SU-DHL-6 (cell line): ENCODE results near the gene PRDM13.
"Not testable (repeated sequence)": the region's sequence is repeated elsewhere in the genome, so short reads cannot be mapped to it uniquely, and the experiment has no call there.

ENCODE experiments used
- H2AFZ ChIP-seq: fragments of 200-600 bp; sonication (generic); 2 replicates; pipeline ENCODE4 v1.6.1; 2014; ENCODE audit warnings: low read depth, mild to moderate bottlenecking, moderate library complexity, mixed read lengths, antibody characterized with exemption, low read length; ENCODE audit not compliant: severe bottlenecking
- H3F3A ChIP-seq: fragments of 200-600 bp; shearing (Covaris generic); 2 replicates; pipeline ENCODE4 v1.6.0; 2016; ENCODE audit warnings: antibody characterized with exemption, mild to moderate bottlenecking; ENCODE audit not compliant: insufficient read depth
- H3K27ac ChIP-seq: fragments of 200-600 bp; sonication (generic); 2 replicates; pipeline ENCODE4 v1.5.1; 2016; ENCODE audit warnings: low read depth, mild to moderate bottlenecking, low read length, moderate library complexity, mixed read lengths
- H3K27me3 ChIP-seq: fragments of 200-600 bp; sonication (generic), shearing (Covaris generic); 2 replicates; pipeline ENCODE4 v1.6.0; 2014; ENCODE audit warnings: mild to moderate bottlenecking, low read length
- H3K36me3 ChIP-seq: fragments of 200-600 bp; sonication (generic); 2 replicates; pipeline ENCODE4 v1.6.1; 2014; ENCODE audit warnings: mild to moderate bottlenecking, low read length, mixed read lengths
- H3K4me2 ChIP-seq: fragments of 300-600, 200-600 bp; shearing (Covaris generic), sonication (generic); 2 replicates; pipeline ENCODE4 v1.6.0; 2014; ENCODE audit warnings: low read length, low read depth, mild to moderate bottlenecking; ENCODE audit not compliant: poor library complexity, severe bottlenecking
- H3K4me3 ChIP-seq: fragments of 200-600 bp; sonication (generic); 2 replicates; pipeline ENCODE4 v1.5.1; 2014; ENCODE audit warnings: antibody characterized with exemption, low read length, mild to moderate bottlenecking, mixed read lengths; ENCODE audit not compliant: insufficient read depth, poor library complexity, severe bottlenecking
- H3K79me2 ChIP-seq: fragments of 200-600 bp; sonication (generic); 2 replicates; pipeline ENCODE4 v1.6.1; 2014; ENCODE audit warnings: mild to moderate bottlenecking, low read length, moderate library complexity; ENCODE audit not compliant: insufficient read depth
- H3K9ac ChIP-seq: fragments of 200-600 bp; sonication (generic); 2 replicates; pipeline ENCODE4 v1.7.0; 2014; ENCODE audit warnings: mild to moderate bottlenecking, low read length
- H3K9me2 ChIP-seq: fragments of 200-600 bp; sonication (generic); replicated peaks from 2 replicates; pipeline ENCODE4 v1.6.1; 2014; ENCODE audit warnings: low read length; ENCODE audit not compliant: insufficient read depth
- H3K9me3 ChIP-seq: fragments of 200-600 bp; sonication (generic); 2 replicates; pipeline ENCODE4 v1.6.1; 2014; ENCODE audit warnings: low read length, mixed read lengths; ENCODE audit not compliant: insufficient read depth
- H4K20me1 ChIP-seq: fragments of 200-600 bp; sonication (generic); 2 replicates; pipeline ENCODE4 v1.6.1; 2014; ENCODE audit warnings: low read depth, mild to moderate bottlenecking, antibody characterized with exemption, low read length, moderate library complexity, mixed read lengths
- EZH2phosphoT487 ChIP-seq: fragments of 200-600 bp; sonication (generic), shearing (Covaris generic); conservative IDR thresholded peaks from 2 replicates; pipeline ENCODE4 v1.6.1; 2018; ENCODE audit warnings: mild to moderate bottlenecking, antibody characterized with exemption, low read length, moderate library complexity, mixed read lengths
- TF ChIP-seq, protein P1 (sequence below): fragments of 200-600 bp; sonication (generic); IDR thresholded peaks from one replicate; pipeline ENCODE4 v1.5.1; 2017; ENCODE audit warnings: antibody characterized with exemption, mild to moderate bottlenecking, low read length, moderate library complexity; ENCODE audit not compliant: insufficient read depth, poor library complexity, severe bottlenecking

PRDM13 gene

DNA sequence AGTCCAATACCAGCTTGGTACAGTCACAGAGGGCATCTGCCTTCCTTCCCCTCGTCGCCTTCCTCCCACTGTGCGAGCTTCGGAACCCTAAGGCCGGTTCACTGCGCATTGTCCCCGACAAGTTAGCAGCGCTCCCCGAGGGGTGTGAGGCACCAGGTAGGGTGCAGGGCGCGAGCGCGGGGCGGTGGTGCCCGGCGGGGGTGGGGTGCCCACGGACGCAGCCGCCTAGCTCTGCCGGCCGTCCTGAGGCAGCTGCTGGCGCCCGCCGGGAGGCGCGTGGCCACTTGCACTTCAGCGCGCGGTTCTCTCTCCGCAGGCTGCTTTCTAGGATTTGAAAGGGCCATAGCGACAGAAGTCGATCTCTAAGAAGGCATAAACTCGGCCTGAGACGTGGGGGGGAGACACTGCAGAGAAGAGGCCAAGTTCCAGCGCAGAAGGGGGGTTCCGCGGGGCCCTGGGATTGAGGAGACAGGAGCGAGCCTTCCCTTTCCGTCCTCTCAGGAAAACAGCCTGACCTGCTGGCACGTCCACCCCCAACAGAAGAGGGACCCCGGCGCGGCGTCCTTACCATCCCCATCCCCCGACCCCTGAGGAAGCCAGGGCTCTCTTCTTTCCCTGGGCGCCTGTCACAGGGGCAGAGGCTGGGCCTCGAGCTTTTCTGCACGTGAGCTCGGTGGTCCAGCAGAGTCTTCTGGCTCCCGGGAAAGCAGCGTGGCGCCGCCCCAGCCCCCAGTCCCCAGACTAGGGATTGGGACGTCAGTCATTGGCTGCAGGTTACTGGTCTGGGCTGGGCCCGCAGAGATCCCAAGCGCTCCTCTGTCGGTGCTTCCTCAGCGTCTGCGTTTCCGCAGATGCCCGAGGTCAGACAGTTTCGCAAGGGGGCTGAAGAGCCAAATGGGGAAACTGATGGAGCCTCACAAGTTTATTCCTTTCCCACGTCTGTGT is 15.6 kb upstream of the PRDM13 start:
- H3K36me3 ChIP-seq: no peaks in the 10 kb centered on the region
- H3K27ac ChIP-seq: no peak overlapping the region
- H2AFZ ChIP-seq: no peak overlapping the region
- no peaks in the 10 kb centered on the region for H4K20me1 ChIP-seq
- no peak overlapping the region for H3K9ac ChIP-seq
- H3K79me2 ChIP-seq: no peaks in the 10 kb centered on the region
- H3K9me3 ChIP-seq: no peaks in the 10 kb centered on the region
- no peaks in the 10 kb centered on the region for H3F3A ChIP-seq
- H3K4me2 ChIP-seq: no peak overlapping the region
- no peaks in the 10 kb centered on the region for H3K27me3 ChIP-seq
- no peak overlapping the region for H3K4me3 ChIP-seq
- H3K9me2 ChIP-seq: no peaks in the 10 kb centered on the region
- TF ChIP-seq, protein P1, sequence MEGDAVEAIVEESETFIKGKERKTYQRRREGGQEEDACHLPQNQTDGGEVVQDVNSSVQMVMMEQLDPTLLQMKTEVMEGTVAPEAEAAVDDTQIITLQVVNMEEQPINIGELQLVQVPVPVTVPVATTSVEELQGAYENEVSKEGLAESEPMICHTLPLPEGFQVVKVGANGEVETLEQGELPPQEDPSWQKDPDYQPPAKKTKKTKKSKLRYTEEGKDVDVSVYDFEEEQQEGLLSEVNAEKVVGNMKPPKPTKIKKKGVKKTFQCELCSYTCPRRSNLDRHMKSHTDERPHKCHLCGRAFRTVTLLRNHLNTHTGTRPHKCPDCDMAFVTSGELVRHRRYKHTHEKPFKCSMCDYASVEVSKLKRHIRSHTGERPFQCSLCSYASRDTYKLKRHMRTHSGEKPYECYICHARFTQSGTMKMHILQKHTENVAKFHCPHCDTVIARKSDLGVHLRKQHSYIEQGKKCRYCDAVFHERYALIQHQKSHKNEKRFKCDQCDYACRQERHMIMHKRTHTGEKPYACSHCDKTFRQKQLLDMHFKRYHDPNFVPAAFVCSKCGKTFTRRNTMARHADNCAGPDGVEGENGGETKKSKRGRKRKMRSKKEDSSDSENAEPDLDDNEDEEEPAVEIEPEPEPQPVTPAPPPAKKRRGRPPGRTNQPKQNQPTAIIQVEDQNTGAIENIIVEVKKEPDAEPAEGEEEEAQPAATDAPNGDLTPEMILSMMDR: no peak
- no peak for TF ChIP-seq EZH2phosphoT487

DNA sequence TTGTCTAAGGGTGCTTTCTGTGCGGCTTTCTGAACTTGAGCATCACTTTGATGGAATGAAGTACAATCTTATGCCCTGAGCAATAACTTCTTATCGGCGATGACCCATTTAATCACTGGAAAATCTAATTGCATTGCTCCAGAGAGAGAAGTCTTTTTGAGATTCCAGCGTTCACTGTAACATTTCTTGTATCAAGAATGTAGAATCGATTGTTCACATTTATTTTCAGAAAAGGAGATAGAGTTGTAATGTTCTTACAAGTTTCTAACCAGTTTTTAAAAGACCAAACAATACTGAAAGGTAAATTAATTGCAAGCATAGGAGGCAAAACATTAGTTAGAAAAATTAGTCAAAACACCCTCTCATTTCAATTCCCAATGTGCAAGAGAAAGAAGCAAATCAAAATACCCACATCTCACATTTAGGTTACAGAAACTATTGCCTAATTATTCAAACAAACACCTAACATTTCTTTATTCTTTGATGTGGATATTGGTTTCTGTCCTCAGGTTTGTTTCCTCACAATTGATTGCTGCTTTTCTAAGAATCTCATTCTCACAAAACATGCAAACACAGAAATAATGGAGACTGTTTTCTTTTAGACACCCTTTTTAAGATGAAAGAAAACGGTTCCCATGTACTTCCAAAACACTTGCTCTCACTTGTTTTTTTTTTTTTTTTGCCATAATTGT is 14.8 kb upstream of the PRDM13 start:
- H3K36me3 ChIP-seq: no peaks in the 10 kb centered on the region
- H2AFZ ChIP-seq: no peak overlapping the region
- TF ChIP-seq, protein P1: no peak
- H3K9ac ChIP-seq: no peak overlapping the region
- no peaks in the 10 kb centered on the region for H3K79me2 ChIP-seq
- H3F3A ChIP-seq: no peaks in the 10 kb centered on the region
- no peaks in the 10 kb centered on the region for H4K20me1 ChIP-seq
- no peak overlapping the region for H3K4me3 ChIP-seq
- no peaks in the 10 kb centered on the region for H3K9me3 ChIP-seq
- H3K4me2 ChIP-seq: no peak overlapping the region
- H3K9me2 ChIP-seq: no peaks in the 10 kb centered on the region
- no peaks in the 10 kb centered on the region for H3K27me3 ChIP-seq
- H3K27ac ChIP-seq: no peak overlapping the region

DNA sequence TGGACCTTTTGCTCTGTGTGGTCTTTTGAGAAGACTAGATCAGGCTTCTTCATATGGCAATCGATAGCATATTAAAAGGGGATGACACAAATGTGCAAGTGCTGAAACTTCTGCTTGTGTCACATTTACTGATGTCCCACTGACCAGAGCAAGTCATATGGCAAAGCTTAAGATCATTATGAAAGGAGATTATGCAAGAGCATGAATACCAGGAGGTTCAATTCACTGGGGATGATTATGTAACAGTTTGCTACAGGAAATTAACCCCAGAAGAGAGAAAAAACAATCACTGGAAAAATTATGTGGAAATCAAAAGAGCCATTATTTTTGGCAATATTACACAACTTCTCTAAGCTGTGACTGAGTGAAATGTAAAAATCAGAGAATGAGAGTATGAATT is 13.7 kb upstream of the PRDM13 start:
- Histone ChIP-seq H3K36me3 (no peaks in the 10 kb centered on the region), H3K79me2 (no peaks in the 10 kb centered on the region), H4K20me1 (no peaks in the 10 kb centered on the region), H3K9me3 (no peaks in the 10 kb centered on the region), H3K9ac (no peak overlapping the region), H3K9me2 (no peaks in the 10 kb centered on the region), H3K27me3 (no peaks in the 10 kb centered on the region), H3F3A (no peaks in the 10 kb centered on the region), H2AFZ (no peak overlapping the region), H3K4me2 (no peak overlapping the region), H3K4me3 (no peak overlapping the region), H3K27ac (no peak overlapping the region)
- TF ChIP-seq EZH2phosphoT487: no peak
- TF ChIP-seq, protein P1: no peak

DNA sequence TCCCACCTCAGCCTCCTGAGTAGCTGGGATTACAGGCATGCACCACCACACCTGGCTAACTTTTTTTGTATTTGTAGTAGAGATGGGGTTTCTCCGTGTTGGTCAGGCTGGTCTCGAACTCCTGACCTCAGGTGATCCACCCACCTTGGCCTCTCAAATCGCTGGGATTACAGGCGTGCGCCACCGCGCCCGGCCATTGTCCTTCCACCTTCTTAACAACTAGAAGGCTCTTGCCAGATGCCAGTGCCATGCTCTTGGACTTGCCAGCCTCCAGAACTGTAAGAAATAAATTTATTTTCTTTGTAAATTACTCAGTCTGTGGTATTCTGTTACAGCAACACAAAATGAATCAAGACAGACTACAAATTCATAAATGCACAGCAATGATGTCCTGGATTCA is 11.9 kb upstream of the PRDM13 start:
- H2AFZ ChIP-seq, H3K79me2 ChIP-seq, H3K9me3 ChIP-seq, H4K20me1 ChIP-seq, H3K4me3 ChIP-seq, H3K9me2 ChIP-seq, H3K27me3 ChIP-seq, H3K9ac ChIP-seq, H3K36me3 ChIP-seq, H3K27ac ChIP-seq, H3K4me2 ChIP-seq, H3F3A ChIP-seq: not testable (repeated sequence)
